ENCODE measurements around the gene NT5C.

DNA sequence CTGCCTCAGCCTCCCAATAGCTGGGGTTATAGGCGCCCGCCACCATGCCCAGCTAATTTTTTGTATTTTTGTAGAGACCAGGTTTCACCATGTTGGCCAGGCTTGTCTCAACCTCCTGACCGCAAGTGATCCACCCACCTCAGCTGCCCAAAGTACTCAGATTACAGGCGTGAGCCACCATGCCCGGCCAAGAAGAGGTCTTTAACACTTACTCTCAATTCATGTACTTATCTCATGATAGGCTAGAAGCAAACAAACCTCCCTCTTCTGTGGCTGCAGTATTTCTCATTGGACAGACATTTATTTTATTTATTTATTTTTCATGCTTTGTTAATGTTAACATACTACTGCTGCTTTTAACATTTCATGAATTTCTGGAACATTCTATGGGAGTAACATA is 7.0 kb upstream of the NT5C start:
- no peak for TF ChIP-seq GATA3 (IDR thresholded peaks at IDR 0.05; ENCODE audit: low read depth, low read length)
- no peak for TF ChIP-seq GATA2 (IDR thresholded peaks at IDR 0.05; ENCODE audit: low read depth, low read length)

Data from SH-SY5Y (cell line).